Ovary (tissue), 9 donors: ENCODE data around the gene METAP1. TPM values are rescaled to one million over a fixed set of nuclear protein-coding genes. Genes with fewer than 3 reads are reported as not detected.

Experiments used
- DNase-seq, 5 donors: peaks; one replicate each; pipeline ENCODE4 v3.0.0-alpha.2; 2019 to 2020
- H3K27ac ChIP-seq, 2 donors: fragments of 200-600 bp; one replicate each; pipeline versions ENCODE4 v1.5.1 to v1.8.0; 2019 to 2022
- H3K27me3 ChIP-seq: fragments of 200-600 bp; one replicate; pipeline ENCODE4 v1.8.0; 2022
- H3K36me3 ChIP-seq: fragments of 200-600 bp; sonication (generic); one replicate; pipeline ENCODE4 v1.5.1; 2019
- H3K4me1 ChIP-seq: one replicate; pipeline ENCODE4 v1.8.1; 2013; ENCODE audit warnings: mild to moderate bottlenecking, moderate library complexity; ENCODE audit not compliant: insufficient read depth
- H3K4me3 ChIP-seq: fragments of 200-600 bp; sonication (generic); one replicate; pipeline ENCODE4 v1.5.1; 2017
- H3K9me3 ChIP-seq, 2 donors: fragments of 200-600 bp in 1 of 2; sonication (generic) in 1 of 2; one replicate each; pipeline versions ENCODE4 v1.5.1 to v1.8.1; 2013 to 2019; ENCODE audit warnings: mild to moderate bottlenecking in 1 of 2, moderate library complexity in 1 of 2
- CTCF ChIP-seq, 3 donors: fragments of 450-650 bp in 2 of 3; fragments of 200-600 bp in 1 of 3; IDR thresholded peaks; one replicate each; pipeline versions ENCODE4 v1.5.1 to v1.8.0; 2016 to 2022; ENCODE audit warnings: antibody characterized with exemption in 3 of 3, mild to moderate bottlenecking in 1 of 3
- EP300 ChIP-seq: sonication (generic); formaldehyde crosslinking; IDR thresholded peaks from one replicate; pipeline ENCODE4 v1.6.1; 2017; ENCODE audit warnings: antibody characterized with exemption
- POLR2A ChIP-seq: fragments of 450-650 bp; IDR thresholded peaks from one replicate; pipeline ENCODE4 v1.6.1; 2017; ENCODE audit warnings: antibody characterized with exemption, mild to moderate bottlenecking, moderate library complexity
- WGBS, 3 donors: extraction: QIAGEN DNeasy Blood & Tissue Kit in 1 of 3; methylation state at CpG; one replicate each; pipeline versions ENCODE4 v1.1.5 to v1.1.7; 2013 to 2017; 5-methylcytosine and 5-hydroxymethylcytosine counted together
- intact Hi-C, 4 donors: fragments of 100-400 bp; cut with DNase I; formaldehyde crosslinking; loops; one replicate each; pipeline versions ENCODE4 v1.11.0 to v1.15.1; 2022 to 2023
- polyA plus RNA-seq, 2 donors: library from polyadenylated mRNA; stranded (reverse); fragments of 200-250 nt in 1 of 2; fragments of 350-450 nt in 1 of 2; fragmentation: Illumina TruSeq in 1 of 2; extraction: RNeasy Lipid Tissue Mini Kit (QIAGEN cat#74804) in 1 of 2; gene quantifications; one replicate each; pipeline ENCODE4 v1.2.3, GENCODE V29; 2013 to 2014
- total RNA-seq, 7 donors: library from RNA; depleted of rRNA in 2 of 7; stranded (reverse); fragments of >200 nt in 2 of 7; fragmentation: NEBNext Ultra II Directional in 3 of 7; extraction: Animal tissue kit (Norgen Biotek cat#: 25700) in 3 of 7; gene quantifications; one replicate each; pipeline versions ENCODE4 v1.1.0 to v1.2.4, GENCODE V29; 2016 to 2023
- donor health status: DM: no; HTN: no; CAD: no; lungs with moderate emphysema.
- donor health status: DM: no; HTN: no; CAD: no.
- donor health status: Bipolar disorder and iron deficiency.
- donor health status: DM: yes; HTN: yes; CAD: no.
- donor health status: DM: no; HTN: no; CAD: no.
- donor health status: DM: yes; HTN: yes; CAD: no.

Gene METAP1
- total and polyA plus RNA-seq, 9 donors, result 16.1 to 38.6 (median 25.4) TPM

- no peak overlapping the region for H3K4me3 ChIP-seq
- 87 to 92% (median 88%) methylated on average over 6 of the region's 6 CpGs for WGBS, 3 donors
- intact Hi-C loops, result no loop called here
- no peak for TF ChIP-seq CTCF (IDR thresholded peaks at IDR 0.05)
- no peak for TF ChIP-seq POLR2A
- TF ChIP-seq EP300, result no peak
- no peaks in the 10 kb centered on the region for H3K4me1 ChIP-seq
- no peak overlapping the region for H3K27ac ChIP-seq
- H3K36me3 ChIP-seq, result no peaks in the 10 kb centered on the region
- no peaks in the 10 kb centered on the region for H3K9me3 ChIP-seq
- no peak for DNase-seq
- H3K27me3 ChIP-seq, result no peaks in the 10 kb centered on the region
Observed at GRCh38 chr4:98955229-98955628, 40.3 kb upstream of the METAP1 start.

- intact Hi-C loops, result no loop called here
- 93 to 97% (median 93%) methylated on average over 2 of the region's 2 CpGs for WGBS, 3 donors
- H3K9me3 ChIP-seq, result no peaks in the 10 kb centered on the region
Observed at GRCh38 chr4:98958065-98958464, 37.5 kb upstream of the METAP1 start.

GRCh38 chr4:98959411-98959810 is 36.1 kb upstream of the METAP1 start:
- no peak overlapping the region for H3K4me3 ChIP-seq
- H3K4me1 ChIP-seq, result no peaks in the 10 kb centered on the region
- TF ChIP-seq POLR2A (no peak), EP300 (no peak), CTCF (IDR thresholded peaks at IDR 0.05) (no peak)
- DNase-seq, result no peak
- H3K36me3 ChIP-seq, result no peaks in the 10 kb centered on the region
- no peaks in the 10 kb centered on the region for H3K27me3 ChIP-seq
- H3K9me3 ChIP-seq, result no peaks in the 10 kb centered on the region
- intact Hi-C loops, result no loop called here
- WGBS, 3 donors, result 95 to 98% (median 97%) methylated on average over 2 of the region's 2 CpGs
- H3K27ac ChIP-seq, result no peak overlapping the region

More at GRCh38 chr4:98958065-98958464, 37.5 kb upstream of the METAP1 start:
- no peak overlapping the region for H3K4me3 ChIP-seq
- DNase-seq, result no peak
- TF ChIP-seq CTCF (IDR thresholded peaks at IDR 0.05), result no peak
- no peak for TF ChIP-seq POLR2A
- TF ChIP-seq EP300, result no peak
- no peak overlapping the region for H3K27ac ChIP-seq
- no peaks in the 10 kb centered on the region for H3K27me3 ChIP-seq
- H3K36me3 ChIP-seq, result no peaks in the 10 kb centered on the region
- H3K4me1 ChIP-seq, result no peaks in the 10 kb centered on the region

GRCh38 chr4:98961770-98962169 is 33.8 kb upstream of the METAP1 start:
- DNase-seq, result no peak
- TF ChIP-seq CTCF (IDR thresholded peaks at IDR 0.05) (no peak), EP300 (no peak)
- WGBS, 3 donors, result 89 to 93% (median 90%) methylated on average over 2 of the region's 2 CpGs
- no peaks in the 10 kb centered on the region for H3K27me3 ChIP-seq
- no peak overlapping the region for H3K4me3 ChIP-seq
- H3K9me3 ChIP-seq, result no peaks in the 10 kb centered on the region
- no peaks in the 10 kb centered on the region for H3K36me3 ChIP-seq
- H3K4me1 ChIP-seq, result no peaks in the 10 kb centered on the region
- H3K27ac ChIP-seq, result no peak overlapping the region
- intact Hi-C loops, result no loop called here
